NCI-H128 (cell line): ENCODE data around the gene PGM3.

ENCODE experiments used
- DNase-seq: peaks from one replicate; lab custom pipeline; 2025; ENCODE audit not compliant: unreplicated experiment; lab: John Stamatoyannopoulos, UW

The PGM3 gene

GRCh38 chr6:83119742-83120300 is 73.2 kb downstream of the PGM3 start:
- DNase-seq: no peak

GRCh38 chr6:83117802-83118201 is 75.3 kb downstream of the PGM3 start:
- no peak for DNase-seq
